ENCODE results near the gene KLRC2. TPM values are rescaled to one million over a fixed set of nuclear protein-coding genes. Genes with fewer than 3 reads are reported as not detected.
"Not testable (repeated sequence)": the region's sequence is repeated elsewhere in the genome, so short reads cannot be mapped to it uniquely, and the experiment has no call there.

KLRC2 gene
- total RNA-seq, 1 donor from 2014 or later: not detected

DNA sequence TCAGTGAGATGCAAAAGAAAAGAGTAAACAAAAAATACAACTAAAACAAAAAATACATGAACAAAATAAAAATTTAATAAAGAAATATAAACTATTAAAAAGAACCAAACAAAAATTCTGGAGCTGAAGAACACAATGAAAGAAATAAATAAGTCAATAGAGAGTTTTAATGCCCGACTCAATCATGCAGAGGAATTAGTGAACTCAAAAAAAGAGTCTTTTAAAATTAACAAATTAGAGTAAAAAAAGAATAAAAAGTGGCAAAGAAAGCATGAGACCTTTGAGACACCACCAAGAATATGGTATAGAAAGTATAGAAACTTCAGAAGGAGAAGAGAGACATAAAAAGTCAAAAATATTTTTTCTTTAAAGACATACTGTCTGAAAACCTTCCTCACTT is 20.0 kb upstream of the KLRC2 start:
- no peaks in the 10 kb centered on the region for H3K4me1 Mint-ChIP-seq
- TF ChIP-seq, protein P1, sequence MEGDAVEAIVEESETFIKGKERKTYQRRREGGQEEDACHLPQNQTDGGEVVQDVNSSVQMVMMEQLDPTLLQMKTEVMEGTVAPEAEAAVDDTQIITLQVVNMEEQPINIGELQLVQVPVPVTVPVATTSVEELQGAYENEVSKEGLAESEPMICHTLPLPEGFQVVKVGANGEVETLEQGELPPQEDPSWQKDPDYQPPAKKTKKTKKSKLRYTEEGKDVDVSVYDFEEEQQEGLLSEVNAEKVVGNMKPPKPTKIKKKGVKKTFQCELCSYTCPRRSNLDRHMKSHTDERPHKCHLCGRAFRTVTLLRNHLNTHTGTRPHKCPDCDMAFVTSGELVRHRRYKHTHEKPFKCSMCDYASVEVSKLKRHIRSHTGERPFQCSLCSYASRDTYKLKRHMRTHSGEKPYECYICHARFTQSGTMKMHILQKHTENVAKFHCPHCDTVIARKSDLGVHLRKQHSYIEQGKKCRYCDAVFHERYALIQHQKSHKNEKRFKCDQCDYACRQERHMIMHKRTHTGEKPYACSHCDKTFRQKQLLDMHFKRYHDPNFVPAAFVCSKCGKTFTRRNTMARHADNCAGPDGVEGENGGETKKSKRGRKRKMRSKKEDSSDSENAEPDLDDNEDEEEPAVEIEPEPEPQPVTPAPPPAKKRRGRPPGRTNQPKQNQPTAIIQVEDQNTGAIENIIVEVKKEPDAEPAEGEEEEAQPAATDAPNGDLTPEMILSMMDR (conservative IDR thresholded peaks at IDR 0.05): no peak
- H3K9me3 Mint-ChIP-seq: peaks cover 37% of the 10 kb centered on the region
- no peak overlapping the region for H3K4me3 Mint-ChIP-seq
- no peaks in the 10 kb centered on the region for H3K27me3 Mint-ChIP-seq (ENCODE audit: low read depth)
- peaks cover 8% of the 10 kb centered on the region for H3K36me3 Mint-ChIP-seq (ENCODE audit: low read depth)
- H3K27ac Mint-ChIP-seq (ENCODE audit: unreplicated experiment): no peak overlapping the region
- DNase-seq (ENCODE audit: low read depth, low spot score): no peak

DNA sequence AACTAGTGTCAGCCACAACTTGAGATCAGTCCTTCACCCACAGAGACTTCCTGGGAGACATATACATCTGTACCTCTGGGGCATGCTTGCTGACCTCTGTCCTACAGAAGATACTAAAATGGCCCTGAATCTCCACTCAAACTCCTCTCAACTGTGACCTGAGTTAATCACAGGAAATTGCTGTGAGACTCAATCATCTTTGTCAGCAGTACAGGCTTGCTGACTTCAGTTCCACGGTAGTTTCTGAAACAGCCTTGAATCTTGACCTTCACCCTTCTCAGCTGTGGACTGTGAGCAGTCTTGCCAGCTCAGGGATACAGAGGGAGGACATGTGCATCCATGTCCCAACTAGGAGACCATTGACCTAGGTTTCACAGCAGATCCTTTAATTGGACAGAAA is 18.7 kb upstream of the KLRC2 start:
- Mint-ChIP-seq H3K9me3 (peaks cover 28% of the 10 kb centered on the region), H3K4me3 (no peak overlapping the region), H3K27me3 (ENCODE audit: low read depth) (no peaks in the 10 kb centered on the region)

DNA sequence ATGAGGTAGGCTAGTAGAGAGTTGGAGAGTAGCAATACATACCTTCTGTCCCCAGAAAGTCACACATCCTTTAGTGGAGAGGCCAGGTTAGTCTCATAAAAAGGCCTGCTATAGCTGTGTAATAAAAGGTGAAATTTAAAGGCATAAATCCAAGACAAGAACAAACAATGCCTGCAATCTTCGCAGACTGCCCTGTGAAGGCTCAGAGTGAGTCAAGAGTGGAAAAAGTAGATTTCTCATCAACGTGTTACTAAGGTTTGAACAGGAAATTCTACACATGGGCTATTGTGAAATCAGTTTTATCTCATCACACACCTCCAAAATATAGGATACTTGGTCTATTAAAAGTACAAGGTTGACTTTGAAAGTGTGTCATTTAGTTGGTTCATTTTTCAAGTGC is 17.3 kb upstream of the KLRC2 start, which contains the start of gene KLRC1:
TSS of gene KLRC1 (minus strand) at position 222 of the 400 bp plus-strand sequence. CDS start 2,221 bp downstream, outside the sequence.
- Mint-ChIP-seq H3K36me3 (ENCODE audit: low read depth) (peaks cover 3% of the 10 kb centered on the region), H3K4me1 (no peaks in the 10 kb centered on the region), H3K9me3 (peaks cover 20% of the 10 kb centered on the region), H3K27ac (ENCODE audit: unreplicated experiment) (no peak within 1 kb of the TSS), H3K27me3 (ENCODE audit: low read depth) (no peaks in the 10 kb centered on the region), H3K4me3 (no peak within 1 kb of the TSS)
- DNase-seq (ENCODE audit: low read depth, low spot score): no peak
- TF ChIP-seq, protein P1 (conservative IDR thresholded peaks at IDR 0.05): no peak

More for the DNA sequence above, 18.7 kb upstream of the KLRC2 start:
- no peak for DNase-seq (ENCODE audit: low read depth, low spot score)
- Mint-ChIP-seq H3K4me1 (no peaks in the 10 kb centered on the region), H3K27ac (ENCODE audit: unreplicated experiment) (no peak overlapping the region), H3K36me3 (ENCODE audit: low read depth) (peaks cover 6% of the 10 kb centered on the region)
- TF ChIP-seq, protein P1 (conservative IDR thresholded peaks at IDR 0.05): no peak

DNA sequence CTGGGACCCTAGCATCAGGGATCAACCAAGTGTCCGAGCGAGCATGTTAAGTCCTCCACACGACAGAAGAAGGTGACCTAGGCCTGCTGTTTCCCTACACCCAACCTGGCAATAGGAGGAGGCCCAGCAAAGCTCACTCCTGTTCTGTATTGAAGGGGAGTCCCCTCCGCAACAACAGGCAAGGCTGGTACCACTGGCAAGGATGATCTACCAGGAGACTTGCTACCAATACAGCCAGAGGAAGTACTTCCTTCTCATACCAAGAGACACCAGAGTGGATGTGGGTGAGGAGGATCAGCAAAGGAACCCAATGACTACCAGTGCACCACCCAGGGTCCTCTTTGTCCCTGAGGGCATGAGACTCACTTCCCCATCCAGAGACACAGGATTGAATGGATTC is 12.4 kb upstream of the KLRC2 start:
- Mint-ChIP-seq H3K9me3 (no peaks in the 10 kb centered on the region), H3K4me3 (no peak overlapping the region), H3K4me1 (no peaks in the 10 kb centered on the region), H3K27ac (ENCODE audit: unreplicated experiment) (no peak overlapping the region), H3K27me3 (ENCODE audit: low read depth) (no peaks in the 10 kb centered on the region), H3K36me3 (ENCODE audit: low read depth) (no peaks in the 10 kb centered on the region)
- TF ChIP-seq, protein P1 (conservative IDR thresholded peaks at IDR 0.05): no peak
- DNase-seq (ENCODE audit: low read depth, low spot score): no peak

DNA sequence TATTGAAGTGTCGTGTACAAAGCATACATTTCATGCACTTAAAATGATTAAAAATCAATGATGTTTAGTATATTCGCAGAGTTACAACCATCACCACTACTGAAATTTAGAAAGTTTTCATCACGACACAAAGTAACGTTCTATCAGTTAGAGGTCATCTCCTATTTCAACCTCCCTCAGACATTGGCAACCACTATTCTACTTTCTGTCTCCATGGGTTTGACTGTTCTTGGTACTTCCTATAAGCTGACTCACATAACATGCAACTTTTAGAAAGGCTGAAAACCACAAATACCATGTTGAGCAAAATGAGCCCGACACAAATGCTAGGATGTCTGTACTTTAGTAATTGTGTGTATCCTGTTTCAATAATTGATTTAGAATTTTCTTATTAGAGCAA is 10.2 kb upstream of the KLRC2 start:
- H3K36me3 Mint-ChIP-seq (ENCODE audit: low read depth); H3K27me3 Mint-ChIP-seq (ENCODE audit: low read depth): not testable (repeated sequence)

DNA sequence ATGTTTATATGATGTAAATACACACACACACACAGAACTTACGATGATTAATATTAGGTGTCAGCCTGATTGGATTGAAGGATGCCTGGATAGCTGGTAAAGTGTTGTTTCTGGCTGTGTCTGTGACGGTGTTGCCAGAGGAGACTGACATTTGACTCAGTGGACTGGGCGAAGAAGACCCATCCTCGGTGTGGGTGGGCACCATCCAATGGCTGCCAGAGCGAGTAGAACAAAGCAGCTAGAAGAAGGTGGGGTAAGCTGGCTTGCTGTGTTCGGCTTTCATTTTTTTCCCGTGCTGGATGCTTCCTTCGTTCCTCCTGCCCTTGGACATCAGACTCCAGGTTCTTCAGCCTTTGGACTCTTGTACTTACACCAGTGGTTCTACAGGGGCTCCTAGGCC is 5.3 kb upstream of the KLRC2 start:
- not testable (repeated sequence) for H3K4me1 Mint-ChIP-seq; H3K27me3 Mint-ChIP-seq (ENCODE audit: low read depth); H3K27ac Mint-ChIP-seq (ENCODE audit: unreplicated experiment); H3K4me3 Mint-ChIP-seq; DNase-seq (ENCODE audit: low read depth, low spot score); H3K9me3 Mint-ChIP-seq; H3K36me3 Mint-ChIP-seq (ENCODE audit: low read depth)

More for the DNA sequence above, 10.2 kb upstream of the KLRC2 start:
- DNase-seq (ENCODE audit: low read depth, low spot score); H3K4me3 Mint-ChIP-seq; H3K9me3 Mint-ChIP-seq; H3K27ac Mint-ChIP-seq (ENCODE audit: unreplicated experiment); H3K4me1 Mint-ChIP-seq: not testable (repeated sequence)

DNA sequence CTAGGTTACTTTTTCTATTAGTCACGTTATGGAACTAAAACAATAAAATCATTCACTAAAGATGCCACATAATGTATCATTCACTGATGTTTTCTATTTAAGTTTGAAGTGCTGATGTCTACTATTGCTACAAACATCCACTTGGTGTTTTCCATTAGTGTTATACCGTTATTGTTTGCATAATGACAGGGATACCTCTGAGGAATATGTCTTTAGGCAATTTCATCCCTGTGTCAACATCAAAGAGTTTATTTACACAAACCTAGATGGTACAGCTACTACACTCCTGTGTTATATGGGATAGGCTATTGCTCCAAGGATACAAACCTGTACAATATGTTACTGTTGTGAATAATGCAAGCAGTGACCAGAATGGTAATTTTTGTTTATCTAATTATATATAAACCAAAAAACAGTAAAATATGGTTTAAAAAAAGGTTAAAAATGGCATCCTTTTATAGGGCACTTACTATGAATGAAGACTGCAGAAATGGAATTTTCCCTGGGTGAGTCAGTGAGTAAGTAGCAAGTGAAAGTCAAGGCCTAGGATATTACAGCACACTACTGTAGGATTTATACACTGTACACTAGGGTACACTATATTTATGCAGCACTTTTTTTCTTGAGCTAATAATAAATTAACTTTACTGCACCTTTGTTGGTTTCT is 3.9 kb upstream of the KLRC2 start:
- H3K9me3 Mint-ChIP-seq; H3K4me1 Mint-ChIP-seq; H3K4me3 Mint-ChIP-seq; DNase-seq (ENCODE audit: low read depth, low spot score); H3K36me3 Mint-ChIP-seq (ENCODE audit: low read depth); H3K27ac Mint-ChIP-seq (ENCODE audit: unreplicated experiment); H3K27me3 Mint-ChIP-seq (ENCODE audit: low read depth): not testable (repeated sequence)

DNA sequence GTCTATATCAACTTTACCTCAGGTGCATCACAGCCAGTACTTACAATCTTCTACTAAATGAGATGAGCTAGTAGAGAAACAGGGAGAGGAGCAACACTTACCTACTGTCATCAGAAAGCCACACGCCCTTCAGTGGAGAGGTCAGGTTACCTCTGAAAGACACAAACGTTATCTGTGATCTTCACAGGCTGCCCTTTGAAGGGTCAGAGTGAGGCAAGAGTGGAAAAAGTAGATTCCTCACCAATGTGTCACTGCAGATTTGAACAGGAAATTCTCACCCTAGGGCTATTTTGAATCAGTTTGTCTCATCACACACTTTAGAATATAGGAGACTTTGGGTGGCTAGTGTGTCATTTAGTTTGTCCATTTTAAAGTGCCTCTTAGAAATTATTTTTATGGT is 1.8 kb upstream of the KLRC2 start:
- H3K4me3 Mint-ChIP-seq; DNase-seq (ENCODE audit: low read depth, low spot score); H3K4me1 Mint-ChIP-seq; H3K9me3 Mint-ChIP-seq; H3K27ac Mint-ChIP-seq (ENCODE audit: unreplicated experiment); H3K36me3 Mint-ChIP-seq (ENCODE audit: low read depth); H3K27me3 Mint-ChIP-seq (ENCODE audit: low read depth): not testable (repeated sequence)

DNA sequence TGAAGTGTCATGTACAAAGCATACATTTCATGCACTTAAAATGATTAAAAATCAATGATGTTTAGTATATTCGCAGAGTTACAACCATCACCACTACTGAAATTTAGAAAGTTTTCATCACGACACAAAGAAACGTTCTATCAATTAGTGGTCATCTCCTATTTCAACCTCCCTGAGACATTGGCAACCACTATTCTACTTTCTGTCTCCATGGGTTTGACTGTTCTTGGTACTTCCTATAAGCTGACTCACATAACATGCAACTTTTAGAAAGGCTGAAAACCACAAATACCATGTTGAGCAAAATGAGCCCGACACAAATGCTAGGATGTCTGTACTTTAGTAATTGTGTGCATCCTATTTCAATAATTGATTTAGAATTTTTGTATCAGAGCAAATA is 5.2 kb downstream of the KLRC2 start:
- H3K27me3 Mint-ChIP-seq (ENCODE audit: low read depth); H3K9me3 Mint-ChIP-seq; H3K27ac Mint-ChIP-seq (ENCODE audit: unreplicated experiment); H3K36me3 Mint-ChIP-seq (ENCODE audit: low read depth); H3K4me1 Mint-ChIP-seq; DNase-seq (ENCODE audit: low read depth, low spot score); H3K4me3 Mint-ChIP-seq: not testable (repeated sequence)

DNA sequence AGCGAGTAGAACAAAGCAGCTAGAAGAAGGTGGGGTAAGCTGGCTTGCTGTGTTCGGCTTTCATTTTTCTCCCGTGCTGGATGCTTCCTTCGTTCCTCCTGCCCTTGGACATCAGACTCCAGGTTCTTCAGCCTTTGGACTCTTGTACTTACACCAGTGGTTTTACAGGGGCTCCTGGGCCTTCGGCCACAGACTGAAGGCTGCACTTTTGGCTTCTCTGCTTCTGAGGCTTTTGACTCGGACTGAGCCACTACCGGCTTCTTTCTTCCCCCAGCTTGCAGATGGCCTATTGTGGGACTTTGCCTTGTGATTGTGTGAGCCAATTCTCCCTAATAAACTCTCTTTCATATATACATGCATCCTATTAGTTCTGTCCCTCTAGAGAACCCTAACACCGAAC is 9.9 kb downstream of the KLRC2 start:
- not testable (repeated sequence) for H3K4me3 Mint-ChIP-seq; H3K27ac Mint-ChIP-seq (ENCODE audit: unreplicated experiment); H3K27me3 Mint-ChIP-seq (ENCODE audit: low read depth); H3K9me3 Mint-ChIP-seq; H3K36me3 Mint-ChIP-seq (ENCODE audit: low read depth); DNase-seq (ENCODE audit: low read depth, low spot score); H3K4me1 Mint-ChIP-seq
